CD4-positive, alpha-beta T cell treated with Interleukin-15 for 4 hours (primary cell): ENCODE measurements around the gene SFXN1.
A peak's percentile ranks its signal among the peaks of the same experiment; 100 is the strongest.
"Not testable (repeated sequence)": the region's sequence is repeated elsewhere in the genome, so short reads cannot be mapped to it uniquely, and the experiment has no call there.

Experiments
- DNase-seq: peaks from one replicate; pipeline ENCODE4 v3.0.0-alpha.2; 2020; ENCODE audit warnings: low spot score

SFXN1 gene

DNA sequence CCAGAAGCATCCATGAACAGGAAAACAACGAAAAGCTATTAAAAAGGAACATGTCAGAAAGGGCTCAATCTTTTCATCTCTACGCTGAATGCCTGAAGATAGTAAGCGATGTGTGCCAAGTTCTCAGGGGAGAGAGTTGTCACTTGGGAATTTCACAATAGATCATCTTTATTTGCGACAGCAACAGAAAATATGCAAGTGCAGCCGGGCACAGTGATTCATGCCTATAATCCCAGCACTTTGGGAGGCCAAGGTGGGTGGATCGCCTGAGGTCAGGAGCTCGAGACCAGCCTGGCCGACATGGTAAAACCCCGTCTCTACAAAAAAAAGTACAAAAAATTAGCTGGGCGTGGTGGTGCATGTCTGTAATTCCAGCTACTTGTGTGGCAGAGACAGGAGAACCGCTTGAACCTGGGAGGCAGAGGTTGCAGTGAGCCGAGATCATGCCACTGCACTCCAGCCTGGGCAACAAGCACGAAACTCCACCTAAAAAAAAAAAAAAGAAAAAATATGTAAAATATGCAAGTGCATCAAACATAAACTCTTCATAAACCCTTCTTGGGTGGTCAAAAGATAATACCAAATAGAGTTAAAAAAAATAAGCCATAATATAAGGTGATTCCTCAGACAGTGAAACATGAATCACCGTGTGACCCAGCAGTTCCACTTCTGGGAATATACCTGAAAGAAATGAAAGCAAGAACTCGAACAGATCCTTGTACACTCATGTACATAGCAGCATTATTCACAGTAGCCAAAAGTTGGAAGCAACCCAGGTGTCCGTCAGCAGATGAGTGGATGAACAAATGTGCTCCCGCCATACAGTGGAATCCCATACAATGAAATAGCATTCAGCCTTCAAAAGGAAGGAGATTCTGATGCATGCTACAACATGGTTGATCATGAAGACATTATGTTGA is 16.2 kb downstream of the SFXN1 start:
- DNase-seq = no peak

- no peak for DNase-seq
Measured at GRCh38 chr5:175501759-175502158, 23.4 kb downstream of the SFXN1 start.

- DNase-seq = peak; percentile 48
Measured at GRCh38 chr5:175507671-175508070, 29.3 kb downstream of the SFXN1 start.

DNA sequence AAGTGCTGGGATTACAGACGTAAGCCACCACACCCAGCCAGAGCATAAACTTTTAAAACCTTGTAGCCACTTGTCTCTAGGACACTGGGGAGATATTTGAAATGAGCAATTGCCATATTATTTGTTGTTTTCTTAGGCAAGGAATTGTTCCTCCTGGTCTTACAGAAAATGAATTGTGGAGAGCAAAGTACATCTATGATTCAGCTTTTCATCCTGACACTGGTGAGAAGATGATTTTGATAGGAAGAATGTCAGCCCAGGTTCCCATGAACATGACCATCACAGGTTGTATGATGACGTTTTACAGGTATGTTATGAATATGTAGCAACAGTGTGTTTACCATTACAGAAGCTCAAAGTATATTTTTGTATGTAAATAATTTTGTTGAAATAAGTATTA is 30.5 kb downstream of the SFXN1 start:
- no peak for DNase-seq

DNA sequence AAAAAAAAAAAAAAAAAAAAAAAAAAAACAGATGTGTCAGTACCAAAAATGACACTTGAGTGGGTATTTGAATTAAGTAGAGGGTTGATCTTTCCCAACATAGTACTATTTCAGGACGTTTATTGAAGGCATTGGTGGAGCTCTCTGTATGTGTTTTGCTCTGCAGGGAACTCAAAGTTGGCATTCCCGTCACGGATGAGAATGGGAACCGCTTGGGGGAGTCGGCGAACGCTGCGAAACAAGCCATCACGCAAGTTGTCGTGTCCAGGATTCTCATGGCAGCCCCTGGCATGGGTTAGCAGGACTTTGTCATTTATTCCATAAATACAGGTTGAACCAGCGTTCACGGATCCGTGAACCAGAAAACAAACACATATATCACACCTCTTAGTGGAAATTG is 34.9 kb downstream of the SFXN1 start:
- no peak for DNase-seq

DNA sequence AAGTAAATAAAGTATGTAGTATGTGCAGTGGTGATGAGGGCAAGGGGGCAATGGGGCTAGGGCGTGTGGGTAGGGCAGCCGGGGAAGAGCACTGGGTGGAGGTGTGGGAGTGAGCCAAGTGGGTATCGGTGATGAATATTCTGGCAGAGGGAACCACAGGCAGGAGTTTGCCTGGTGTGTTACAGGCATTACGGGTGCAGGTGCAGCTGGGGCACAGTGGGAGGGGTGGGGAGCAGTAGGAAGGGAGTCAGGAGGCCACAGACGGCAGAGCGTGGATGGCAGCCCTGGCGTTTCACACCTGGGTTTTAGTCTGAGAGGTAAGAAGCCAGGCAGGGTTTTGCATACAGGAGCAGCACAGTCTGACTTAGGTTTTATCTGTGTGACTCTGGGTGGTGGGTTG is 35.4 kb downstream of the SFXN1 start:
- no peak for DNase-seq

- no peak for DNase-seq
Measured at GRCh38 chr5:175516933-175517823, 38.8 kb downstream of the SFXN1 start.

- peak; percentile 76 for DNase-seq
Measured at GRCh38 chr5:175517824-175518450, 39.6 kb downstream of the SFXN1 start.

DNA sequence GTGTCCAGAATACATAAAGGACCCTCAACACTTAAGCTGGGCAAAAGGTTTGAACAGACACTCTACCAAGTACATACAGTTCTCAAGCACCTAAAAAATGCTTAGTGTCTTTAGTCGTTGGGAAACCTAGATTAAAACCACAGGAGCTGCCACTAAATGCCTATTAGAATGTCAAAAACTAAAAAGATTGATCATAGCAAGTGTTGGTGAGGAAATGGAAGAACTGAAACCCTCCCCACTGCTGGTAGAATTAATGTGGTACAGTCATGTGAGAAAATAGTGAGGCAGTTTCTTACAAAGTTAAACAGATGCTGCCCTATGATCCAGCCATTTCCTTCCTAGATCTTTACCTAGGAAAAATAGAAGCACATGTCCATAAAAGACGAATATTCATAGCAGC is 40.6 kb downstream of the SFXN1 start:
- DNase-seq = no peak

GRCh38 chr5:175520321-175520720 is 42.0 kb downstream of the SFXN1 start:
- DNase-seq = peak; percentile 17

- DNase-seq = no peak
Measured at GRCh38 chr5:175520873-175521272, 42.5 kb downstream of the SFXN1 start.

- DNase-seq = peak; percentile 52
Measured at GRCh38 chr5:175521313-175521833, 43.0 kb downstream of the SFXN1 start.

- no peak for DNase-seq
Measured at GRCh38 chr5:175523292-175523691, 44.9 kb downstream of the SFXN1 start.

DNA sequence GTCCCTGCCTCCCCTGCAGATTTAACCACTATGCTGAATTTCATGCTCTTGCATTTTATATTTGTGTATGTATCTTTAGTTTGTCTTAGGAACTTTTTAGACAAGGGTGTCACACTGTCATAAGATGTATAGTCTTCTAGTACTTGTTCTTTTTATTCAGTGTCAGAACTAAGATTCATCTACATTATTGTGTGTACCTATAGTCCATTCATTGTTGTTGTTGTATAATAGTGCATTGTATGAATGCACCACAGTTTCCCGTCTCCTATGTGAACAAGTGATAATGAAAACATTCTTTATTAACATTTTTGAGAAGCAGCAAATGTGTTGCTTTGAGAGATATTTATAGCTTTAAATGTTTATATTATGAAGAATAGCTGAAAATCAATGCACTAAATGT is 45.9 kb downstream of the SFXN1 start:
- DNase-seq = no peak

- DNase-seq = no peak
Measured at GRCh38 chr5:175526691-175527090, 48.3 kb downstream of the SFXN1 start.

GRCh38 chr5:175531361-175531760 is 53.0 kb downstream of the SFXN1 start:
- no peak for DNase-seq

DNA sequence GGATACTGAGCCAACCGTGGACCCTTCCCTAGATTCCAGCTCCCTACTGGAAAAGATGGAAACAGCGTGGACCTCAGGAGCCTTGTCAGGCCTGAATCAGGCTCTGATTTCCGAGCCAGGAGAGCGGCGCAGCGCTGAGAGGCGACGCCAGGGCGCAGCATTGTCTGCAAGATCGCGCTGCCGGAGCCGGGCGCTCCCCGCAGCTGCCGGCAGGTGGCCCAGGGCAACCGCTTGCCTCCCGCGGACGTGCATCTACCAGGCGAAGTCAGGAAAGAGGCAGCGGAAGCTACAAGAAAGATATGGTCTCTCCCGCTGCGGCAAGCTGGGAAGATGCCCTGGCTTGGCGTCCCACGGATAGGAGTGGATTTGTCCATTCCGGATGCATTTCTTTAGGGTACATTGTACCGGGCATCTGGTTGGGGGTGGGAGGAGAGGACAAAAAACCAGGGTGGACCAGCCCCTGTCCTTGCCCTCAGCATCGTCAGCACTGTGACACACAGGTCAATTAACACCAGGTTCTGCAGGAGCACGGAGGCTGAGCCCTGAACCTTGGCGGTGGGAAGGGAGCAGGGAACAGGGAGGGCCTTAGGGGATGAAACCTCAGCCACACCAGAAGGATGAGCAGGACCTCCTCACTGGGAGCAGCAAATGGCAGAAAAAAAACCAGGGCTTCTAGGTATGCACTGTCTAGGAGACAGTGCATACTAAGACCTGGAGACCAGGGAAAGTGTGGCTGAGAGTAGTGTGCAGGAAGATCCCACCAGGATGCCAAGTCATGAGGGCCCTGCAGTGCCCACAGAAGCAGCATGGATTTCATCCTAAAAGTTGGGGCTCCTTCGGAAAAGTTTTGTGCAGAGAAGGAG is 55.9 kb downstream of the SFXN1 start:
- peak; percentile 80 for DNase-seq

DNA sequence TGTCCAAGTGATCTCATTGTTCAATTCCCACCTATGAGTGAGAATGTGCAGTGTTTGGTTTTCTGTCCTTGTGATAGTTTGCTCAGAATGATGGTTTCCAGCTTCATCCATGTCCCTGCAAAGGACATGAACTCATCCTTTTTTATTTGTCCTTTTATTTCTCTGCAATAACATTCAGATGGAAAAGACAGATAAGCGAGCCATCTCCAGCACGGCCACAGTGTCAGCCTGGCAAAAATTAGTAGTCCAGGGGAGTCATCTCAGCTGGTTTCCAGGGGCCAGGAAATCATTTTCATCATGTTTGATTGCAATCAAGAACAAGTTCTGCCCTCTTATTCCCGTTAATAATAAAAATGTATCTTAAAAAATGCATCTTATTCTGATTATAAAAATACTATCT is 57.0 kb downstream of the SFXN1 start:
- DNase-seq = not testable (repeated sequence)

GRCh38 chr5:175535796-175536195 is 57.4 kb downstream of the SFXN1 start:
- no peak for DNase-seq

- DNase-seq = no peak
Measured at GRCh38 chr5:175538576-175538975, 60.2 kb downstream of the SFXN1 start.

DNA sequence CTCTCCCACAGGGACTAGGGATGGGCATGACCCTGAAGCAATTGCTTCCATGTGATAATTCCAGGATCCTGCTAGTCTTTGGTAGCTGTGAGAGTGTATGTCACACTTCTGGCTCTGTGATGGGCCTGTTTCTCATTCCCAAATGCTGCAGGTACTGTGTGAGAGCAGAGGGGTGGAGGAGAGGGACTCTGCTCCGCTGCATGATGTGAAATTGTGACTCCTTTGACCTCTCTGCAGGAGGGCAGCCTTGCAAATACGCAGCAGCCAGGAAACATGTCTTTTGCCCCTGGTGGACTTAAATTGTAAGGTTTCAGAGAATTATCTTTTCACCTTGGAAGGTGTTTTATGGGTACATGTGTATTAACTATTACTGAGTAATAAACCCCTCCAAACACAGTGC is 61.6 kb downstream of the SFXN1 start:
- no peak for DNase-seq
